ENCODE measurements around the gene SLC30A2.

The SLC30A2 gene

DNA sequence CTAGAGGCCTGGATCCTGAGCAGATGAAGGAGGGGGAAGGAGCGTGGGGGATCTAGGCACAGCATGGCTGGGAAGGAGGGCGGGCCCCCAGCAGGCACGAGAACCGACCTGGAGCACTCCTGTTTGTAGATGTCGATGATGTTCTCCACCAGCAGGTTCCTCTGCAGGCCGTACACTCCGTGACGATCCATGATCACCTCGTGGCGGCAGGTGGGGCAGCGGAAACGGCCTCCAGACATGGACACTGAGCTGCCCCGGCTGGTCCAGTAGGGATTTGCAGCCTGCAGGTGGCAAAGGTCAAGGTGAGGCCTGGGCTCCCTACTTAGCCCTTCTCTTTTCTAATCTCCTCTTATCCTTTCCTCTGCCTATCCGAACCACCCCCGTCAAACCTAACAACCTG, 20.2 kb upstream of the SLC30A2 start:
- Histone ChIP-seq H3K36me3 (no peaks in the 10 kb centered on the region), H3K27me3 (ENCODE audit: insufficient read depth, low read depth, severe bottlenecking) (no peaks in the 10 kb centered on the region), H3K9me3 (ENCODE audit: severe bottlenecking) (no peaks in the 10 kb centered on the region), H3K27ac (no peak overlapping the region), H3K4me3 (ENCODE audit: low read depth, low read length) (no peak overlapping the region)
- TF ChIP-seq, protein P1, sequence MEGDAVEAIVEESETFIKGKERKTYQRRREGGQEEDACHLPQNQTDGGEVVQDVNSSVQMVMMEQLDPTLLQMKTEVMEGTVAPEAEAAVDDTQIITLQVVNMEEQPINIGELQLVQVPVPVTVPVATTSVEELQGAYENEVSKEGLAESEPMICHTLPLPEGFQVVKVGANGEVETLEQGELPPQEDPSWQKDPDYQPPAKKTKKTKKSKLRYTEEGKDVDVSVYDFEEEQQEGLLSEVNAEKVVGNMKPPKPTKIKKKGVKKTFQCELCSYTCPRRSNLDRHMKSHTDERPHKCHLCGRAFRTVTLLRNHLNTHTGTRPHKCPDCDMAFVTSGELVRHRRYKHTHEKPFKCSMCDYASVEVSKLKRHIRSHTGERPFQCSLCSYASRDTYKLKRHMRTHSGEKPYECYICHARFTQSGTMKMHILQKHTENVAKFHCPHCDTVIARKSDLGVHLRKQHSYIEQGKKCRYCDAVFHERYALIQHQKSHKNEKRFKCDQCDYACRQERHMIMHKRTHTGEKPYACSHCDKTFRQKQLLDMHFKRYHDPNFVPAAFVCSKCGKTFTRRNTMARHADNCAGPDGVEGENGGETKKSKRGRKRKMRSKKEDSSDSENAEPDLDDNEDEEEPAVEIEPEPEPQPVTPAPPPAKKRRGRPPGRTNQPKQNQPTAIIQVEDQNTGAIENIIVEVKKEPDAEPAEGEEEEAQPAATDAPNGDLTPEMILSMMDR (IDR thresholded peaks at IDR 0.05; ENCODE audit: low read depth, low read length) = no peak
- DNase-seq = peak; percentile 22

DNA sequence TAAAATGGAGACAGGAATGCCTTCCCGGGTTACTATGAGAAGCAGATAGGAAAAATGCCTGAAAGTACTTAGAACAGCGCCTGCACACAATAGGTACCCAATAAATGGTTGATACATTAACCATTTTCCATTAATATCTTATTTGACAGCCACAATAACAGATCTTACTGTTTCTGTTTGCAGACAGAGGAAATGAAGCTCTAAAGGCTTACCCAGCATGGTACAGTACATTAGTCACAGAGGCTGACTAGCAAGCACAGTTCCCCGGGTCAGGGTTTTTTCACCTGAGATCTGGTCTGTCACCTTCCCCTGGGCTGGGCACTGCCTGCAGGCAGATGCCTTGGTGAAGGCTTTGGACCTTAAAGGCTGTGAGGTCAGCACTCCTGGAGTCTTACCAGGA, 18.6 kb upstream of the SLC30A2 start:
- Histone ChIP-seq H3K27ac (no peak overlapping the region), H3K9me3 (ENCODE audit: severe bottlenecking) (no peaks in the 10 kb centered on the region), H3K27me3 (ENCODE audit: insufficient read depth, low read depth, severe bottlenecking) (no peaks in the 10 kb centered on the region), H3K4me3 (ENCODE audit: low read depth, low read length) (no peak overlapping the region), H3K36me3 (no peaks in the 10 kb centered on the region)
- TF ChIP-seq, protein P1 (IDR thresholded peaks at IDR 0.05; ENCODE audit: low read depth, low read length) = no peak
- DNase-seq = no peak

DNA sequence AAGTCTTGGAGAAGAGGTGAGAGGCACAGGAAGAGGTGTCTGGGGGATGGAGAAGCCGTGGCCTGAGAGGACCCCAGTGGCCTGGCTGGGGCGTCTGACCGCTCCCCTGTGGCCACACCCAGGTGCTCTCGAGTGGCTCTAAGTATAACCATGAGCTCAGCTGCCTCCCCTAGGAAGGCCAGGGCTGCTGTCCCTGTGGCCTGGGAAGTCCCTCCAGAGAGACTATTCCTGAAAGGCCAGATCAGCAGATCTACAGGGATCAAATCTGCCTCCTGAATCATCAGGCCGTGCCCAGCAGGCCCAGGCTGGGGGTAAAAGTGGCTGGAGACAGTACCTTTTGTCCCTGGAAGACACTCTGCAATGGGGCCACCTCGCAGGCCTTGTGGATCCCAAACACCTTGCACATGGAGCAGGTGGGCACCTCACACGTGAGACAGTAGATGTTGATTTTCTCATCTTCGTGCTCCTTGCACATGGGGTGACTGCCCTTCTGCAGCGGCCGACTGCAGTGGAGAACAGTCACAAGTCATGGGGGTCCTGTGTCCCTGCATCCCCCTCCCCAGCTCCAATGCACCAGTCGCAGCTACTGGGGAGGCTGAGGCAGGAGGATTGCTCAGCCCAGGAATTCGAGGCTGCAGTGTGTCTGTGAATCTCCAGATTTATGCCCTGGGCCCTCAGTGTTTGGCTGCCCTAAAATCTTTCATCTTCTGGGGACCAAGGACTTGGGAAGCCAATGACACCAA, 15.1 kb upstream of the SLC30A2 start:
- H3K4me3 ChIP-seq (ENCODE audit: low read depth, low read length) = no peak overlapping the region
- no peak for DNase-seq
- H3K9me3 ChIP-seq (ENCODE audit: severe bottlenecking) = no peaks in the 10 kb centered on the region
- no peaks in the 10 kb centered on the region for H3K27me3 ChIP-seq (ENCODE audit: insufficient read depth, low read depth, severe bottlenecking)
- H3K36me3 ChIP-seq = no peaks in the 10 kb centered on the region
- H3K27ac ChIP-seq = no peak overlapping the region
- TF ChIP-seq, protein P1 (IDR thresholded peaks at IDR 0.05; ENCODE audit: low read depth, low read length) = no peak

DNA sequence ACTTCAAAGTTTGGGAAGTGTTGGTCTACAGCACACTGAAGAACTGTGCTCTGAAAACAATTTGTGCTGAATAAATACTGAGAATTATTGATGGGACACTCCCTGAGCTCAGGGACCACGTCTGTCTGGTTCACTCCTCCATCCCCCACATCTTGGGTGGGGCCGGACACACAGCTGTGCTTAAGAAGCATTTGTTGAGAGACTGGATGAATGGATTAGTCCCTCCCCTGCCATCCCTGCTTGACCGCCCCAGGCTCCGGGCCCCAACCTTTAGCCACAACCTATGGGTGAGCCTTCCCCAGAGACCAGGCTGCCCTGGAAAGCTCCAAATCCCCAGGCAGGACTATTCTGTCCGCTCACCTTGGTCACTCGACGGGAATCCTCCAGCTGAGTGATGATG, 14.0 kb upstream of the SLC30A2 start:
- peak; percentile 57 for DNase-seq
- Histone ChIP-seq H3K4me3 (ENCODE audit: low read depth, low read length) (no peak overlapping the region), H3K27me3 (ENCODE audit: insufficient read depth, low read depth, severe bottlenecking) (no peaks in the 10 kb centered on the region), H3K36me3 (no peaks in the 10 kb centered on the region), H3K9me3 (ENCODE audit: severe bottlenecking) (no peaks in the 10 kb centered on the region), H3K27ac (no peak overlapping the region)
- TF ChIP-seq, protein P1 (IDR thresholded peaks at IDR 0.05; ENCODE audit: low read depth, low read length) = no peak

DNA sequence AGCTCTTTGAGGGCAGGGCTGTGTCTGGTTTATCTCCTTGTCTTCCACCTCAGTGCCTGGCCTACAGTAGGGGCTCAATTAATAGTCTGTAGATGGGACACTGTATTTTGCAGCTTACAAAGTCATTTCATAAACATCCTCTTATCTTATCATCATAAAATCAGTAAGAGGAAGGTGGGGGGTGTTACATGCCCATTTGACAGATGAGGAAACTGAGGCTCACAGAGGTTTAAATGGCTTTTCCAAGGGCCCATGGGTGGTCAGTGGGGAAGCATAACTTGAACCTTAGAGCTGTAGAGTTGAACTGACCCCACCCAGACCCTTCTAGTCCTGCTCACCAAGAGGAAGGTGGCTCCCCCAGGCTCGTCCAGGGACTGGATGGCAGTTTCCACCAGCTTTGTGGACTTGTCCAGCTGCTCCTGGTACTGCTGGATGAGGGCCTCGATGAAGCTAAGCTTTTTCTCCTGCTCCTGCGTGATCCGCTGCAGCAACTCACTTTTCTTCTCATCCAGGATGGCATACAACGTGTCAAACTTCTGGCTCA, 12.2 kb upstream of the SLC30A2 start:
- DNase-seq = no peak
- TF ChIP-seq, protein P1 (IDR thresholded peaks at IDR 0.05; ENCODE audit: low read depth, low read length) = no peak
- no peaks in the 10 kb centered on the region for H3K9me3 ChIP-seq (ENCODE audit: severe bottlenecking)
- H3K4me3 ChIP-seq (ENCODE audit: low read depth, low read length) = no peak overlapping the region
- no peaks in the 10 kb centered on the region for H3K27me3 ChIP-seq (ENCODE audit: insufficient read depth, low read depth, severe bottlenecking)
- H3K36me3 ChIP-seq = no peaks in the 10 kb centered on the region
- no peak overlapping the region for H3K27ac ChIP-seq

DNA sequence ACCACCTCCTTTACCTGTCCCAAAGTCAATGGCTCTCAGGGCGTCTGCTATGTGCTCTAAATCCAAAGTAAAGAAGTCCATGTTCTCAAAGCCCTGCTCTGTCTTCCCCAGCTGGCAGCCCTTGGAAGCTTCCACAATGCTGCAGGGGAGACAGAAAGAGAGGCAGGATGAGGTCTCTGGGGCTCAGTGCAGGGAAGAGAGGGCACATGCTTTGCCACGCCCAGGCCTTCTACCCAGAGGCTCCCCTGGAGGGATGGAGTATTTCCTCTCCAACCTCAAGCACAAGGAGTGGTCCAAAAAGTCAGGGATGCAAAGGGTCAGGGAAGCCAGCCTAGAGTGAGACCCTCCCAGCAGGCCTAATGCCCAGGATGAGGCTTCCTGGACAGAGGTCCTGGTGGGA, 11.3 kb upstream of the SLC30A2 start:
- Histone ChIP-seq H3K27ac (no peak overlapping the region), H3K27me3 (ENCODE audit: insufficient read depth, low read depth, severe bottlenecking) (no peaks in the 10 kb centered on the region), H3K4me3 (ENCODE audit: low read depth, low read length) (no peak overlapping the region), H3K36me3 (no peaks in the 10 kb centered on the region), H3K9me3 (ENCODE audit: severe bottlenecking) (no peaks in the 10 kb centered on the region)
- TF ChIP-seq, protein P1 (IDR thresholded peaks at IDR 0.05; ENCODE audit: low read depth, low read length) = no peak
- no peak for DNase-seq

All from WERI-Rb-1 (cell line).